HepG2 (cell line): Measurements from ENCODE around the gene FMNL1. TPM values are rescaled to one million over a fixed set of nuclear protein-coding genes. Genes with fewer than 3 reads are reported as not detected.
A peak's percentile ranks its signal among the peaks of the same experiment; 100 is the strongest.

Source experiments
- NR2F2 ChIP-seq: IDR thresholded peaks from 2 replicates; pipeline ENCODE4 v1.6.1; 2012; ENCODE audit warnings: low read depth, inconsistent platforms, borderline replicate concordance
- POGZ ChIP-seq: sonication (generic); formaldehyde crosslinking; IDR thresholded peaks from 2 replicates; pipeline ENCODE4 v1.4.0; 2020; ENCODE audit warnings: mild to moderate bottlenecking, missing genetic modification reagents
- SKI ChIP-seq: fragments of 450-650 bp; IDR thresholded peaks from one replicate; pipeline ENCODE4 v1.6.1; 2018; ENCODE audit warnings: mild to moderate bottlenecking; ENCODE audit not compliant: partially characterized antibody
- UBTF ChIP-seq: sonication (generic); formaldehyde crosslinking; IDR thresholded peaks from 2 replicates; pipeline ENCODE4 v1.4.0; 2020; ENCODE audit warnings: mild to moderate bottlenecking, missing genetic modification reagents
- XRCC5 ChIP-seq: fragments of 200-400 bp; formaldehyde crosslinking; optimal IDR thresholded peaks from 2 replicates; pipeline ENCODE3; 2017; ENCODE audit warnings: mild to moderate bottlenecking, low read length
- ZBTB38 ChIP-seq: sonication (generic); formaldehyde crosslinking; IDR thresholded peaks from 2 replicates; pipeline ENCODE4 v1.5.1; 2020; ENCODE audit warnings: mild to moderate bottlenecking, missing genetic modification reagents
- ZBTB7A ChIP-seq: sonication (generic); formaldehyde crosslinking; IDR thresholded peaks from 2 replicates; pipeline ENCODE4 v1.8.0; 2022; ENCODE audit warnings: mild to moderate bottlenecking, missing genetic modification reagents
- ZHX1 ChIP-seq: sonication (generic); formaldehyde crosslinking; IDR thresholded peaks from 2 replicates; pipeline ENCODE4 v1.8.1; 2022; ENCODE audit warnings: low read depth, mild to moderate bottlenecking, missing genetic modification reagents
- ZIK1 ChIP-seq: sonication (generic); formaldehyde crosslinking; IDR thresholded peaks from 2 replicates; pipeline ENCODE4 v1.5.0; 2020; ENCODE audit warnings: mild to moderate bottlenecking, low read depth, missing genetic modification reagents, borderline replicate concordance
- ZNF207 ChIP-seq: fragments of 450-650 bp; IDR thresholded peaks from 2 replicates; pipeline ENCODE4 v1.6.1; 2016; ENCODE audit warnings: antibody characterized with exemption, borderline replicate concordance
- ZNF343 ChIP-seq: sonication (generic); formaldehyde crosslinking; IDR thresholded peaks from 2 replicates; pipeline ENCODE4 v1.4.0; 2020; ENCODE audit warnings: mild to moderate bottlenecking, missing genetic modification reagents
- ZNF451 ChIP-seq: sonication (generic); formaldehyde crosslinking; IDR thresholded peaks from 2 replicates; pipeline ENCODE4 v1.5.0; 2020; ENCODE audit warnings: mild to moderate bottlenecking, missing genetic modification reagents
- ZNF646 ChIP-seq: sonication (generic); formaldehyde crosslinking; IDR thresholded peaks from 2 replicates; pipeline ENCODE4 v1.9.0; 2021; ENCODE audit warnings: mild to moderate bottlenecking, missing genetic modification reagents
- polyA plus RNA-seq, 8 experiments: library from polyadenylated mRNA; depleted of rRNA in 3 of 8; stranded (reverse) in 7 of 8; unstranded in 1 of 8; fragments of >200 nt; fragmentation: Illumina TruSeq in 4 of 8; extraction: Trizol in 4 of 8; gene quantifications; 2 replicates each; pipeline versions ENCODE4 v1.2.1 to v1.2.3, GENCODE V29; 2011 to 2016; ENCODE audit warnings: low read depth in 4 of 8, missing spikeins in 1 of 8, mixed read lengths in 1 of 8; ENCODE audit not compliant: insufficient read depth in 1 of 8
- total RNA-seq, 5 experiments: library from RNA; depleted of rRNA; stranded (reverse); fragments of >200 nt; fragmentation: Illumina TruSeq; extraction: Trizol; gene quantifications; 2 replicates each; pipeline ENCODE4 v1.2.3, GENCODE V29; 2016; ENCODE audit warnings: low read depth in 1 of 5
- TF ChIP-seq, protein P1 (sequence below): sonication (generic); formaldehyde crosslinking; IDR thresholded peaks from 2 replicates; pipeline ENCODE4 v1.4.0; 2020; ENCODE audit warnings: missing genetic modification reagents

FMNL1 gene
- total and polyA plus RNA-seq, 2 of the 13 experiments (the other 11 are each of a cell fraction or from before 2014, with no cell fraction given) = 0.53 to 0.70 TPM

DNA sequence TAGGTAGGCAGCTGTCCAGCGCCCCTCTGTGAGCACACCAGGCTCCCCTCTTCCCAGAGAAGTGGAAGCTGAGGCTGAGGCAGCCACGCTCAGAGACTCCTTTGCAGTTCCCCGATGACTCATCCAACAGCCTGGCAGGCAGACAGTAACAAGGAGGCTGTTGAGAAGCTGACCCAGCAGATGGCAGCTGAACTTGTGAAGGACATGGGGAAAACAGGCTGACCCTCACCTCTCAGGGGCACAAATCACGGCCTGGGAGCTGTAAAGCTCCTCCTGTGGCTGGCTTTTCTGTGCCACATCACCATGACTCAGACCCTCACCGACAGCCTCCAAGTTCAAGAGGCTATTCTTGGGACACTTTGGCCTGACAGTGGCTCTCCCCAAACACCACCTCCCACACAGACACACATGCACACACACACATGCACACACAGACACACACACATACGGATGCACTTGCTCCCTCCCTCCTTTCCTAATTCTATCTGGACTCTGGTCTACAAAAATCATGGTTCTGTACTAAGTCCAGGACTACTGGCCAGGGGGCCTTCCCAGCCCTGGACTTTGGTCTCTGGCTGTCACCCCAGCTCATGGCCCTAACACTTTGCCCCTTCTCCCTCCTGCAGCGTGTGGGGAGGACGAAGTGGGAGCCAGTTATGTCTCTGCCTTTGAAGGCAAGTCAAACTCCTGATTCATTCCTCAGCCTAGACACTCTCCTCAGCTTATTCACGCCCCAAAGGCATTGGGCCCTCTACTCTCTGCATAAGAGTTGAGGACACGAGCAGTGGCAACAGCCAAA is 71.9 kb downstream of the FMNL1 start (continued):
- TF ChIP-seq ZBTB7A (CRISPR knock-in tag) (peak; percentile 75; the same call in 1 of the 2 replicates), ZIK1 (CRISPR knock-in tag) (no peak), XRCC5 (peak; percentile 51), ZNF207 (no peak), ZBTB38 (CRISPR knock-in tag) (peak; percentile 8; the same call in 1 of the 2 replicates), SKI (peak; percentile 52), NR2F2 (peak; percentile 52; the same call in 1 of the 2 replicates), ZHX1 (CRISPR knock-in tag) (peak; percentile 77; the same call in 1 of the 2 replicates), POGZ (CRISPR knock-in tag) (peak; percentile 37; the same call in 1 of the 2 replicates), ZNF343 (no peak), ZNF451 (CRISPR knock-in tag) (0 out of 2 replicates have a peak, but pooled peaks have one; percentile 61), UBTF (CRISPR knock-in tag) (peak; percentile 24; the same call in 1 of the 2 replicates), ZNF646 (CRISPR knock-in tag) (peak; percentile 48; the same call in 1 of the 2 replicates)
- TF ChIP-seq, protein P1, sequence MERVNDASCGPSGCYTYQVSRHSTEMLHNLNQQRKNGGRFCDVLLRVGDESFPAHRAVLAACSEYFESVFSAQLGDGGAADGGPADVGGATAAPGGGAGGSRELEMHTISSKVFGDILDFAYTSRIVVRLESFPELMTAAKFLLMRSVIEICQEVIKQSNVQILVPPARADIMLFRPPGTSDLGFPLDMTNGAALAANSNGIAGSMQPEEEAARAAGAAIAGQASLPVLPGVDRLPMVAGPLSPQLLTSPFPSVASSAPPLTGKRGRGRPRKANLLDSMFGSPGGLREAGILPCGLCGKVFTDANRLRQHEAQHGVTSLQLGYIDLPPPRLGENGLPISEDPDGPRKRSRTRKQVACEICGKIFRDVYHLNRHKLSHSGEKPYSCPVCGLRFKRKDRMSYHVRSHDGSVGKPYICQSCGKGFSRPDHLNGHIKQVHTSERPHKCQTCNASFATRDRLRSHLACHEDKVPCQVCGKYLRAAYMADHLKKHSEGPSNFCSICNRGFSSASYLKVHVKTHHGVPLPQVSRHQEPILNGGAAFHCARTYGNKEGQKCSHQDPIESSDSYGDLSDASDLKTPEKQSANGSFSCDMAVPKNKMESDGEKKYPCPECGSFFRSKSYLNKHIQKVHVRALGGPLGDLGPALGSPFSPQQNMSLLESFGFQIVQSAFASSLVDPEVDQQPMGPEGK = peak; percentile 61; the same call in 1 of the 2 replicates
